ENCODE measurements around the gene EHD4. TPM values are rescaled to one million over a fixed set of nuclear protein-coding genes. Genes with fewer than 3 reads are reported as not detected.

Gene EHD4
- polyA plus RNA-seq, 3 donors: 12.8 to 16.0 (median 14.2) TPM

- Histone ChIP-seq H3K79me2 (ENCODE audit: insufficient read depth, low read length) (no peaks in the 10 kb centered on the region), H3K4me3 (replicated peaks in 1 of 3; ENCODE audit: low read depth in 2 of 3, low read length in 3 of 3) (no peak overlapping the region), H3K4me1 (ENCODE audit: control insufficient read depth in 1 of 2, insufficient read depth in 2 of 2, low read length in 2 of 2) (peaks cover 6 to 8% of the 10 kb centered on the region in 2 donors), H3K27me3 (ENCODE audit: control insufficient read depth in 2 of 2, insufficient read depth in 2 of 2, low read length in 2 of 2) (no peaks in the 10 kb centered on the region), H3K9ac (ENCODE audit: insufficient read depth, low read length, poor library complexity, severe bottlenecking) (no peak overlapping the region), H2AFZ (ENCODE audit: insufficient read depth, low read depth, low read length, poor library complexity, severe bottlenecking) (no peak overlapping the region), H3K27ac (ENCODE audit: low read depth in 1 of 2, low read length in 2 of 2) (no peak overlapping the region), H3K36me3 (replicated peaks in 1 of 2; ENCODE audit: control insufficient read depth in 1 of 2, insufficient read depth in 2 of 2, low read length in 2 of 2) (no peaks in the 10 kb centered on the region), H3K4me2 (replicated peaks; ENCODE audit: extremely low read depth, low read length, poor library complexity, severe bottlenecking) (no peak overlapping the region), H3K9me3 (replicated peaks in 1 of 2; ENCODE audit: control insufficient read depth in 1 of 2, insufficient read depth in 1 of 2, low read length in 2 of 2) (no peaks in the 10 kb centered on the region), H4K20me1 (ENCODE audit: insufficient read depth, low read length) (no peaks in the 10 kb centered on the region)
- no peak for TF ChIP-seq CTCF (IDR thresholded peaks at IDR 0.05)
- H3K36me3 Mint-ChIP-seq: no peaks in the 10 kb centered on the region
- 100% methylated on average over 2 of the region's 6 CpGs for WGBS (ENCODE audit: insufficient coverage)
- H3K27me3 Mint-ChIP-seq (ENCODE audit: low read depth in 3 of 3): peaks cover 0 to 3% (median 1%) of the 10 kb centered on the region in 3 donors
- intact Hi-C loops (cut with micrococcal nuclease): no loop called here
- no peak overlapping the region for H3K4me3 Mint-ChIP-seq
- H3K27ac Mint-ChIP-seq: no peak overlapping the region
- H3K9me3 Mint-ChIP-seq: no peaks in the 10 kb centered on the region
- DNase-seq: no peak
- H3K4me1 Mint-ChIP-seq: peaks cover 22% of the 10 kb centered on the region
Measured at GRCh38 chr15:41977757-41978383, 5.5 kb upstream of the EHD4 start.

DNA sequence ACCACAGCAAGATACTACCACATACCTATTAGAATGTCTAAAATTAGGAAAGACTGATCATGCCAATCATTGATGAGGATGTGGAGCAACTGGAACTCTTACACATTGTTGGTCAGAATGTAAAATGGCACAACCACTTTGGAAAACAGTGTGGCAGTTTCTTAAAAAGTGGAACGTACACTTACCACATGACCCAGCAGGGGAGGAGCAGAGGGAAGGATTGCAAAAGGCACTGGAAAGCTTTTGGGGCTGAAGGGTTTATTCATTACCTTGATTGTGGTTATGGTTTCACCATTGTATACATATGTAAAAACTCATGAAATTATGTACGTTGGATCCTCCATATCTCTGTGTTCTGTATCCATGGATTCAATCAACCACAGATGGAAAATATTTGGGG is 3.3 kb upstream of the EHD4 start:
- Histone ChIP-seq H3K27ac (ENCODE audit: low read depth in 1 of 2, low read length in 2 of 2) (no peak overlapping the region), H2AFZ (ENCODE audit: insufficient read depth, low read depth, low read length, poor library complexity, severe bottlenecking) (no peak overlapping the region), H3K79me2 (ENCODE audit: insufficient read depth, low read length) (peaks cover 22% of the 10 kb centered on the region), H3K4me3 (replicated peaks in 1 of 3; ENCODE audit: low read depth in 2 of 3, low read length in 3 of 3) (no peak overlapping the region), H3K4me1 (ENCODE audit: control insufficient read depth in 1 of 2, insufficient read depth in 2 of 2, low read length in 2 of 2) (peaks cover 17 to 20% of the 10 kb centered on the region in 2 donors), H4K20me1 (ENCODE audit: insufficient read depth, low read length) (peaks cover 10% of the 10 kb centered on the region), H3K27me3 (ENCODE audit: control insufficient read depth in 2 of 2, insufficient read depth in 2 of 2, low read length in 2 of 2) (no peaks in the 10 kb centered on the region), H3K9me3 (replicated peaks in 1 of 2; ENCODE audit: control insufficient read depth in 1 of 2, insufficient read depth in 1 of 2, low read length in 2 of 2) (no peaks in the 10 kb centered on the region), H3K36me3 (replicated peaks in 1 of 2; ENCODE audit: control insufficient read depth in 1 of 2, insufficient read depth in 2 of 2, low read length in 2 of 2) (no peaks in the 10 kb centered on the region), H3K9ac (ENCODE audit: insufficient read depth, low read length, poor library complexity, severe bottlenecking) (no peak overlapping the region), H3K4me2 (replicated peaks; ENCODE audit: extremely low read depth, low read length, poor library complexity, severe bottlenecking) (no peak overlapping the region)
- peaks cover 0 to 2% of the 10 kb centered on the region in 2 donors for H3K36me3 Mint-ChIP-seq
- intact Hi-C loops (cut with micrococcal nuclease): no loop called here
- peaks cover 0 to 2% (median 2%) of the 10 kb centered on the region in 3 donors for H3K27me3 Mint-ChIP-seq (ENCODE audit: low read depth in 3 of 3)
- DNase-seq: peak in 1 of 3 donors; percentile 21
- no peaks in the 10 kb centered on the region for H3K9me3 Mint-ChIP-seq
- H3K4me1 Mint-ChIP-seq: peaks cover 25% of the 10 kb centered on the region
- H3K27ac Mint-ChIP-seq: no peak overlapping the region
- peak overlapping the region in 1 of 2 donors; percentile 4 for H3K4me3 Mint-ChIP-seq
- no peak for TF ChIP-seq CTCF (IDR thresholded peaks at IDR 0.05)
- WGBS (ENCODE audit: insufficient coverage): no CpG with 5 or more reads among the region's 2 CpGs

Measured in CD14-positive monocyte (primary cell).